Gastroesophageal sphincter (tissue), 3 donors: ENCODE results near the gene ECM2.

Experiments
- CTCF ChIP-seq, 4 experiments: fragments of 200-600 bp in 2 of 4; fragments of 450-650 bp in 2 of 4; sonication (generic) in 1 of 4; IDR thresholded peaks; one replicate each; pipeline ENCODE4 v1.5.1; 2017 to 2019; ENCODE audit warnings: antibody characterized with exemption in 4 of 4, mild to moderate bottlenecking in 2 of 4, moderate library complexity in 2 of 4
- EP300 ChIP-seq: sonication (generic); formaldehyde crosslinking; IDR thresholded peaks from one replicate; pipeline ENCODE4 v1.6.1; 2017; ENCODE audit warnings: antibody characterized with exemption, mild to moderate bottlenecking
- POLR2A ChIP-seq, 2 donors: fragments of 450-650 bp; IDR thresholded peaks; one replicate each; pipeline ENCODE4 v1.6.1; 2017; ENCODE audit warnings: antibody characterized with exemption in 2 of 2, mild to moderate bottlenecking in 2 of 2, moderate library complexity in 1 of 2
- POLR2AphosphoS5 ChIP-seq: sonication (generic); formaldehyde crosslinking; IDR thresholded peaks from one replicate; pipeline ENCODE4 v1.6.1; 2017; ENCODE audit warnings: antibody characterized with exemption

- TF ChIP-seq CTCF (IDR thresholded peaks at IDR 0.05) (no peak), EP300 (no peak), POLR2A (IDR thresholded peaks at IDR 0.05) (no peak), POLR2AphosphoS5 (no peak)
Measured at GRCh38 chr9:92503156-92503555, 32.6 kb downstream of the ECM2 start.
